Erythroblast (primary cell): ENCODE data around the gene RPS13.

Experiments used
- GATA1 ChIP-seq: IDR thresholded peaks from 2 replicates; pipeline ENCODE4 v1.6.1; 2011; ENCODE audit warnings: low read depth, mild to moderate bottlenecking, control low read depth, low read length, moderate library complexity
- POLR2A ChIP-seq: IDR thresholded peaks from 2 replicates; pipeline ENCODE4 v1.6.1; 2011; ENCODE audit warnings: mild to moderate bottlenecking, low read length

DNA sequence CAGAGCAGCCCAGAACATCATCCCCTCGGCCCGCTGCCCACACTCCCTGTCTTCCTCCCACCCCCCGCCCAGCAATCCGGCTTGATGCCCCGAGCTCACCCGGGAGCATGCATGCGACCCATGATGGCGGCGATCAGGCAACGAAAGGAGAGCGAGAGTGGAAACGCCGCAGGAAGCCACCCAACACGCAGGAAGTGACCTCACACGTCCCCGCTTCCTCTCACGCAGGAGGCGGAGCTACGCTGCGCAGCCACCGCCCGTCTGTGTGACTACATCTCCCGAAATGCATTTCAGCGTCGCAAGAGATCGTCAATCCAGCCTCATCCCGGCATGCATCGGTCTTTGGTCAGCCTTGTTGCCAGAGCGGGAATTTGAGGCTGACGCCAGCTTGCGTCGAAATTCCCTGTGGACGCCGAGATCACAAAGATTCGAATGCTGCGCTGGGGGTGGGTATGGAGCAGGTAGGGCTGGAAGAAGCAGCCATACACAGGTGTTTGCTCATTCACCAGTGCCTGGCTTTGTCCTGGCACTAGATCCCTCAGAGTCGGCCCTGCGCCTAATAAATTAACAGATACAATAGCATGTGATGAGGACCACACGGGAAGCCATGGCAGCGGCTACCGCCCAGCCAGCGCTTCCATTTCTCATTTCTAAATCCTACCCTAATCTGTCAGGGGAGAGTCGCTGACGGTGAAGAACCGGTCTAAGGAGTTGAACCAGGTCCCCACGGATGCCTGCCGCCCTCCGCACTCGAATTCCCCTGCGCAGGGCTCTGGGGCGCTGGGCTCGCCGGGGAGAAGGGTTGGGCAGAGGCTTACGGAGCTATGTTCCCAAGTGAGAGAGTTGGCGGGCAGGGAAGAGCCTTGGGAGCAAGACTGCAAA, at the start of gene RPS13:
- TF ChIP-seq POLR2A, result peak; percentile 99
- no peak for TF ChIP-seq GATA1
